CD4-positive, alpha-beta T cell treated with Interleukin-12 subunit alpha and Interleukin-12 subunit beta, for 1 hour (primary cell): Measurements from ENCODE around the gene TCF7.

Experiments
- DNase-seq: peaks from one replicate; pipeline ENCODE4 v3.0.0-alpha.2; 2020

Gene TCF7

DNA sequence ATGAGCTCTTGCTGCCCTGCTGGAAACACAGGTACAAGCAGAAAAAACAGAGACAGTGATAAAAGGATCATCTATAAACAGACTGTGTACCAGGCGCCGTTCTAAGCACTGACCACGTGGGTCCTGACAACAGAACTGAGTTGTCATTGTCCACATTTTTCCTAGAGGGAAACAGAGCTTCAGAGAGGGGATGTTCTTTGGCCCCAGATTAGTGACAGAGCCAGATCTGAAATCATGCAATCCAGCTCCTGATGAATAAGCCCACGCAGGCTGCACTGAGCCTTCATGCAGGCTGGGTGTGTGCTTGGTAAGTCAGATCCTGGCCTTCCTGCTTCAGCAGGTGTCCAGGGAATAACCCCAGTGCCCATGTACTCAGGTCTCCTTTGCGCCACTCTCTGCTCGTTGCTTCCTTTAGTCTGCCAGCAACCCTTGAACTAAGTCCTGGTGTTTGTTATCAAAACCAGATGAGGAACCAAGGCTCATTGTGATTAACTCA is 22.8 kb upstream of the TCF7 start:
- no peak for DNase-seq

DNA sequence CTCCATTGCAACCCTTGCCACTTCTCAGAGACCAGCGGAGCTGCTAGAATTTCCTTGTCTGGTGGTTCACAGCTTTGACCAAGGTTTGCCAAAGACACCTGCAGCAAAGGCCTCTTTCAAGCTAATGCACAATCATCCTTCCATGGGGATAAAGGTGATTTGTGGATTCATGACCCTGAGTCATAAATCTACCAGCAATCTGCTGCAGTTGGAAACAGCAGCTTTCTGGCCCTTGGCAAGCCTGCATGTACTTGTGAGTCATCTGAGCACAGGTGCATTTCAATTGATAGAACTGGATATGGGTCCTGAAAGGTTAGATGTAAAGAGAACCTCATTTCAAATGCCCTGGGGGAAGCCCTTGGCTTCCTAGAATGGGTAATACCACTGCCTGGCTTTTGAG is 21.6 kb upstream of the TCF7 start:
- no peak for DNase-seq

GRCh38 chr5:134093351-134093750 is 21.1 kb upstream of the TCF7 start:
- DNase-seq, result no peak

GRCh38 chr5:134095293-134095692 is 19.2 kb upstream of the TCF7 start:
- no peak for DNase-seq

- no peak for DNase-seq
These were observed 18.4 kb upstream of the TCF7 start for GRCh38 chr5:134095887-134096589.

GRCh38 chr5:134097211-134097749 is 17.2 kb upstream of the TCF7 start:
- no peak for DNase-seq

DNA sequence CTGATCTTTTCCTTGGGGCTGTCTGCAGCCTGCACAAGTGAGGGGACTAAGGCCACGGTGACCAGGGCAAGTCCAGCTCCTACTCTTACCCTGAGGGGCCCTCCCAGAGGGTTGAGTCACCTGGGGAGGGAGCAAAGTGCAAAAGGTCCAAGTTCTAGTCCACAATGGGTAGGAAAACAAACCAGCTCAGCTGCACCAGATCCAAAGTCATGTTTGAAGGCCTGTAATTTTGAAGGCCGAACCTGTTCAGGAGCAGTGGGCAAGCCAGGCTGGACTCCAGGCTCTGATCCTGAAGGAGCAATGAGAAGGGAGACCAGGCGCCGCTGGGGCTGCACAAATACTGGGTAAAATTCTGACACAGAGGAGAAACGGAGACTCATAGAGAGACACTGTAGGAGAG is 15.8 kb upstream of the TCF7 start:
- no peak for DNase-seq

DNA sequence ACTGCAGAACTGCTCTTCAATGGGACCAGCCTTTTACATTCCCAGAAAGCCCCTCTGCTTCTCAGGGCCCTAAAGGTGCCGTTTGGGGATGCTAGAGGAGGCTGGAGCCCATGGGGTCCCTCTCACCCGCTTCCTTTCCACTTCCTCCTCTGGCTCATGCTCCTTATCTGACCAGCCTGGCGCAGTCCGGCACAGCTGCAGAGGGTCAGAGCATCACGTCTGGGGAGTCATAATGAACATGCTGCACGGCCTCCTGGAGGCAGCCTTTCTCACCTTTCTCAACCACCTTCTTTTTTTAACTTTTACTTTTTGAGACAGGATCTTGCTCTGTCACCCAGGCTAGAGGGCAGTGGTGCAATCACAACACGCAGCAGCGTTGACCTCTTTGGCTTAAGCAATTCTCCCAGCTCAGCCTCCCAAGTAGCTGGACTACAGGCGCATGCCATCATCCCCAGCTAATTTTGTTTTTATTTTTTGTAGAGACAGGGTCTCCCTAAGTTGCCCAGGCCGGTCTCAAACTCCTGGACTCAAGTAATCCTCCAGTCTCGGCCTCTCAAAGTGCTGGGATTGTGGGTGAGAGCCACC is 15.1 kb upstream of the TCF7 start:
- no peak for DNase-seq

DNA sequence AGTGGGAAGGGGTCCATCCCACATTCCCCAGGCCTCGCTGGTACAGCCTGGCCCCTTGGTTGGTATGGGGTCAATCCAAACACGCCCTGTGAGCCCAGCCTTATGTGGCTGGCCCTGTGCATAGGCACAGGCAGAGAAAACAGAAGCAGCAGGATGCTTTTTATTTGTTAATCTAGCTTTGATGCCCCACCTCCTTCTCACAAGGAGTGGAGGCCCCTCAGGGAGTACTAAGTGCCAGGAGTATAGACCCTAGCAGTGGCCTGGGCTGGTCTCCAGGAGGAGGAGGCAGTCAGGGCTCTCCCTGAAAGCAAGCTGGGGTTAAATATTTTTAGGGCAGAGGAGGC is 14.6 kb upstream of the TCF7 start:
- no peak for DNase-seq

DNA sequence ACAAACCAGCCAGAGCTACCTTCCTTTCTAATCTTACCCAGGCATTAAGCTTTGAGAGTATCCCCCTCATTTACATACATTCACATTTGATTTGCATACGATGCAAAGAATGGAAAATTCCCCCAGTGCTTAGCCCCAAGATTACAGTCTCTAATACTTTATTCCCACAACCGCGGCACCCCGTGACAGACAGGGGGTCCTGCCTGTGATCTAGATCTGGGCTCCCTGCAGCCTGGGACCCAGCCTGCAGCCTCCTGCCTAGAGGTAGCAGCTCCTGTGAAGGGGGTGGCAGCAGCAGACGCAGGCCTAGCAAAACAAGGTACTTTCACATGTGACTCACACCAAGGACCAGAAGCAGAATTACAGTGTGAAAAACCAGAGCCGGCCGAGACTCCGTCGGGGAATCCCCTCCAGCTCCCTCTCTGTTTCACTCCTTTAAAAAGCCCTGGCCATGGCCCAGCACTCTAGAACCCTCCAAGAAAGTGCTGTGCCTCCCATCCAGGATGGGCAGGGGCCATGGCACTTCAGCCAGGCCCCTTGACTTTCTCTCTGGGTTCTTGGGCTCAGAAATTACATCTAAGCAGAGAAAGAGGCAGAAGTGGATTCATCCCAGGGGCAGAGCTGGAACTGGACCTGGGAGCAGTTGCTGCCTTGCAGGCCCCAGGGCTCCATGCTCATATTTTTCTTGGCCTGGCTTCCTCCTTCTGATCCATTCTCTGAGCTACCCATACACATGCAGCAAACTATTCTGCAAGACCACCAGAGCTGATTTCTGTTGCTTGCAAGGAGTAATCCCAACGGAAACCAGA is 14.0 kb upstream of the TCF7 start:
- peak; percentile 88 for DNase-seq

DNA sequence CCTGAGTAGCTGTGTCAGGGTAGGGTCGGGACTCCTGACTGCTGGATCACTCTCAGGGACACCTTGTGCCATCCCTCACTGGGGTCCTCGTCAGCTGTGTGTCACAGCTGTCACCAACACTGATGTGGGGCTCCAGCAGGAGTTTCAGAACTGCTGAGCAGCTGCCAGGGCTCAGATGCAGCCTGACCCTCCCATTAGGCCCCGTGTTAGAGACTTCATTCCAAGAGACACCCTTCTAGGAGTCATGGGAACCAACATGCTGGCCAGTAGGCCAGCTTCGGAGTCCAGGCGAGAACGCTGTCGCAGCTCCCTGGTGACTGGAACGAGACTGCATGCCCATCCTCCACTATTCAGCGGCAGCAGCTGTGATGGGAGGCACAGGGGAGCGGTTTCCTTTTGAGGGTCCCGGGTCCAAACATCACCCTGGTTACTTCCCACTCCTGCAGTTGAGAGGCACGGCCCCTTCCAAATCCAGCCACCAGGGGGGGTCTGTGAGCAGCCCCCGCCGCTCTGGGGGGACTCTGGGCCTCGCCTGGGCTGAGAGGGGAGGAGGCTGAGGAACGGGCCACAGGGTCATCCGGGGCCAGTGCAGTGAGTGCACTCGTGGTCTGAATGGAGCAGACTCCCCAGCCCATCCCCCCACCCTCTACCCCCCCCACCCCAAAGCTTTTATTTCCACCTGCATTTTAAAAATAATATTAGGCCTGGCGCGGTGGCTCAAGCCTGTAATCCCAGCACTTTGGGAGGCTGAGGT is 12.6 kb upstream of the TCF7 start:
- DNase-seq, result peak; percentile 80

GRCh38 chr5:134103397-134103796 is 11.1 kb upstream of the TCF7 start:
- peak; percentile 52 for DNase-seq

GRCh38 chr5:134103998-134104654 is 10.4 kb upstream of the TCF7 start:
- DNase-seq, result peak; percentile 51

GRCh38 chr5:134106991-134107701 is 7.3 kb upstream of the TCF7 start:
- no peak for DNase-seq

- DNase-seq, result no peak
These were observed 6.7 kb upstream of the TCF7 start for GRCh38 chr5:134107779-134108178.

DNA sequence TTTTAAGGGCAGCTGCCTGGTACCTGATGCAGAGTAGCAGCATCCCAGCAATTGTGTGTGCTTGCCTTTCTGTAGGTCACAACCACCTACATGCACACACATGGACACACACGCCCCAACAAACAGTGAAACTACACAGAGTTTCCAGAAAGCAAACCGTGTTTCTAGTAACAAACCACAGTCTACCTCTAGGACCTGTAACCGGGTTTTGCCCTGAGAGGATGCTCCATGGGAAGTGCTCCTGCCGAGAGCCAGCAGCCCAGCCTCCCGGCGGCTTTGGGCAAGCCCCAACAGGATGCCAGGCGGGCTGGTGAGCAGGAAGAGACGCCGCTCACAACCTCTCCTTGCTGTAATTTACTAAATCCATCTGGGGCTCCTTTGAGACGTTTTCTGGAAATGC is 4.1 kb upstream of the TCF7 start:
- no peak for DNase-seq

- peak; percentile 64 for DNase-seq
These were observed 2.5 kb upstream of the TCF7 start for GRCh38 chr5:134111741-134112647.

- DNase-seq, result no peak
These were observed 1.6 kb upstream of the TCF7 start for GRCh38 chr5:134112726-134113362.

DNA sequence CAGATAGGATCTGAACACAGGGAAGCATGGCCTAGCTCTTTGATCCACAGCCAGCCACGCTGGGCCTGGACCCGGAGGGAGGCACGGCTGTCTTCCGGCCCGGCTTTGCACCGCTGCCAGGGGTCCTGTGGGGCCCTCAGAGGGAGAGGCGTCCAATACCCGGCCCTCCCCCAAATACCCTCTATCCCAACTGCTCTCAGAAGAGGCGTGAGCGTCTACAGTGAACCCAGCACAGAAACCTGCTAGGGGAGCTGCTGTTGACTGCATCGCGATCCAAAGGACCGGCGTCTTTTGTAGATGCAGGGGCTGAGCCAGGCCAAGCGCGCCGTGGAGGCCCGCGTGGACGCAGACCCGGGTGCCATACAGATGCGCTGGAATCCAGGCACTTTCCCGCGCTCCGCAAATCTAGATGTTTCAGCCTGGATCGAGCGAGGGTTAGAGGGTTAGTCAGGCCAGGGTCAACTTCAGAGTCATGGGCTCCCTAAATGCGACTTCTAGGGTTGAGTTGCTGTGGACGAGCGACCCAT is 1.1 kb upstream of the TCF7 start:
- DNase-seq, result no peak
